Skeletal muscle tissue (tissue), 4 donors: Measurements from ENCODE around the gene TOMM40. TPM values are rescaled to one million over a fixed set of nuclear protein-coding genes. Genes with fewer than 3 reads are reported as not detected.
A peak's percentile ranks its signal among the peaks of the same experiment; 100 is the strongest.

Experiments used
- H3K27ac ChIP-seq: one replicate; pipeline ENCODE4 v1.7.0; 2013; ENCODE audit warnings: mild to moderate bottlenecking, low read depth, low read length, inconsistent platforms
- H3K27me3 ChIP-seq, 3 donors: one replicate each; pipeline ENCODE4 v1.7.0; 2013; ENCODE audit warnings: low read length in 3 of 3; ENCODE audit not compliant: control insufficient read depth in 3 of 3, insufficient read depth in 3 of 3
- H3K36me3 ChIP-seq, 3 donors: one replicate each; pipeline ENCODE4 v1.7.0; 2013; ENCODE audit warnings: low read length in 3 of 3; ENCODE audit not compliant: control insufficient read depth in 3 of 3, insufficient read depth in 3 of 3
- H3K4me1 ChIP-seq, 3 donors: one replicate each; pipeline ENCODE4 v1.7.0; 2013; ENCODE audit warnings: low read length in 3 of 3, mild to moderate bottlenecking in 3 of 3; ENCODE audit not compliant: control insufficient read depth in 3 of 3, insufficient read depth in 3 of 3
- H3K4me3 ChIP-seq, 3 donors: one replicate each; pipeline ENCODE4 v1.7.0; 2013; ENCODE audit warnings: low read length in 3 of 3
- H3K9ac ChIP-seq, 3 donors: one replicate each; pipeline ENCODE4 v1.7.0; 2013; ENCODE audit warnings: low read length in 3 of 3, mild to moderate bottlenecking in 3 of 3, moderate library complexity in 2 of 3, low read depth in 1 of 3
- H3K9me3 ChIP-seq, 3 donors: one replicate each; pipeline ENCODE4 v1.7.0; 2013; ENCODE audit warnings: low read length in 3 of 3; ENCODE audit not compliant: control insufficient read depth in 3 of 3
- total RNA-seq: library from RNA; depleted of rRNA; stranded (reverse); fragments of >200 nt; gene quantifications from one replicate; pipeline ENCODE4 v1.2.3, GENCODE V29; 2014
- donor health status: Osteomylitis.

Gene TOMM40
- total RNA-seq, 1 donor from 2014 or later: 22.4 TPM

- Histone ChIP-seq H3K36me3 (peaks cover 40 to 51% (median 49%) of the 10 kb centered on the region in 3 donors), H3K4me3 (no peak overlapping the region), H3K4me1 (peaks cover 16 to 19% (median 19%) of the 10 kb centered on the region in 3 donors), H3K27ac (no peak overlapping the region), H3K9ac (no peak overlapping the region), H3K9me3 (no peaks in the 10 kb centered on the region), H3K27me3 (no peaks in the 10 kb centered on the region)
Measured at GRCh38 chr19:44894946-44895345, 3.9 kb downstream of the TOMM40 start.

GRCh38 chr19:44897835-44898234, 6.8 kb downstream of the TOMM40 start:
- Histone ChIP-seq H3K9me3 (no peaks in the 10 kb centered on the region), H3K36me3 (peaks cover 58 to 70% (median 63%) of the 10 kb centered on the region in 3 donors), H3K4me3 (no peak overlapping the region), H3K27me3 (no peaks in the 10 kb centered on the region), H3K4me1 (peaks cover under 1 to 4% (median 2%) of the 10 kb centered on the region in 3 donors), H3K27ac (no peak overlapping the region), H3K9ac (no peak overlapping the region)

- Histone ChIP-seq H3K9ac (no peak overlapping the region), H3K36me3 (peaks cover 40 to 49% (median 43%) of the 10 kb centered on the region in 3 donors), H3K9me3 (no peaks in the 10 kb centered on the region)
Measured at GRCh38 chr19:44900328-44901244, 9.5 kb downstream of the TOMM40 start.

GRCh38 chr19:44903216-44903601, 12.2 kb downstream of the TOMM40 start:
- Histone ChIP-seq H3K4me3 (no peak overlapping the region), H3K4me1 (peaks cover 7 to 9% (median 8%) of the 10 kb centered on the region in 3 donors), H3K27ac (no peak overlapping the region), H3K27me3 (peaks cover 20 to 31% (median 21%) of the 10 kb centered on the region in 3 donors), H3K36me3 (peaks cover 21 to 28% (median 26%) of the 10 kb centered on the region in 3 donors), H3K9ac (no peak overlapping the region), H3K9me3 (no peaks in the 10 kb centered on the region)

More at GRCh38 chr19:44900328-44901244, 9.5 kb downstream of the TOMM40 start:
- H3K4me1 ChIP-seq: peaks cover 4 to 7% (median 5%) of the 10 kb centered on the region in 3 donors
- H3K4me3 ChIP-seq: no peak overlapping the region
- peaks cover 4 to 10% (median 9%) of the 10 kb centered on the region in 3 donors for H3K27me3 ChIP-seq
- no peak overlapping the region for H3K27ac ChIP-seq

GRCh38 chr19:44903602-44904425, 12.8 kb downstream of the TOMM40 start:
- Histone ChIP-seq H3K27me3 (peaks cover 20 to 31% (median 21%) of the 10 kb centered on the region in 3 donors), H3K9me3 (no peaks in the 10 kb centered on the region), H3K4me1 (peaks cover 7 to 9% (median 8%) of the 10 kb centered on the region in 3 donors), H3K4me3 (no peak overlapping the region), H3K27ac (no peak overlapping the region), H3K36me3 (peaks cover 21 to 26% (median 26%) of the 10 kb centered on the region in 3 donors), H3K9ac (peak overlapping the region in 1 of 3 donors; percentile 16)

- Histone ChIP-seq H3K9me3 (no peaks in the 10 kb centered on the region), H3K4me1 (peaks cover 7 to 9% (median 8%) of the 10 kb centered on the region in 3 donors), H3K4me3 (no peak overlapping the region), H3K36me3 (peaks cover 21 to 26% (median 26%) of the 10 kb centered on the region in 3 donors), H3K27ac (no peak overlapping the region), H3K27me3 (peaks cover 20 to 31% (median 21%) of the 10 kb centered on the region in 3 donors), H3K9ac (peak overlapping the region in 1 of 3 donors; percentile 16)
Measured at GRCh38 chr19:44904426-44904994, 13.5 kb downstream of the TOMM40 start.

- H3K36me3 ChIP-seq: peaks cover 13 to 18% (median 17%) of the 10 kb centered on the region in 3 donors
- H3K4me1 ChIP-seq: peaks cover 7 to 9% (median 8%) of the 10 kb centered on the region in 3 donors
- H3K27ac ChIP-seq: peak within 1 kb of the TSS; percentile 12
- peaks cover 20 to 31% (median 21%) of the 10 kb centered on the region in 3 donors for H3K27me3 ChIP-seq
- H3K9ac ChIP-seq: peak within 1 kb of the TSS in 2 of 3 donors; percentile 14 to 16
- no peaks in the 10 kb centered on the region for H3K9me3 ChIP-seq
- peak within 1 kb of the TSS in 2 of 3 donors; percentile 40 to 48 for H3K4me3 ChIP-seq
Measured at GRCh38 chr19:44905437-44906160, 14.5 kb downstream of the TOMM40 start, which contains the start of gene APOE. TSS of gene APOE (plus strand) at chr19:44905796. CDS start at chr19:44906625, 829 bp downstream.

GRCh38 chr19:44907613-44908012, 16.6 kb downstream of the TOMM40 start:
- H3K4me1 ChIP-seq: peaks cover 13 to 18% (median 15%) of the 10 kb centered on the region in 3 donors
- H3K27me3 ChIP-seq: peaks cover 20 to 48% (median 31%) of the 10 kb centered on the region in 3 donors

More at GRCh38 chr19:44907613-44908012, 16.6 kb downstream of the TOMM40 start:
- Histone ChIP-seq H3K9me3 (no peaks in the 10 kb centered on the region), H3K27ac (no peak overlapping the region), H3K9ac (no peak overlapping the region), H3K4me3 (no peak overlapping the region), H3K36me3 (peaks cover 3 to 5% (median 3%) of the 10 kb centered on the region in 3 donors)
